ENCODE data around the gene CHID1.

CHID1 gene

DNA sequence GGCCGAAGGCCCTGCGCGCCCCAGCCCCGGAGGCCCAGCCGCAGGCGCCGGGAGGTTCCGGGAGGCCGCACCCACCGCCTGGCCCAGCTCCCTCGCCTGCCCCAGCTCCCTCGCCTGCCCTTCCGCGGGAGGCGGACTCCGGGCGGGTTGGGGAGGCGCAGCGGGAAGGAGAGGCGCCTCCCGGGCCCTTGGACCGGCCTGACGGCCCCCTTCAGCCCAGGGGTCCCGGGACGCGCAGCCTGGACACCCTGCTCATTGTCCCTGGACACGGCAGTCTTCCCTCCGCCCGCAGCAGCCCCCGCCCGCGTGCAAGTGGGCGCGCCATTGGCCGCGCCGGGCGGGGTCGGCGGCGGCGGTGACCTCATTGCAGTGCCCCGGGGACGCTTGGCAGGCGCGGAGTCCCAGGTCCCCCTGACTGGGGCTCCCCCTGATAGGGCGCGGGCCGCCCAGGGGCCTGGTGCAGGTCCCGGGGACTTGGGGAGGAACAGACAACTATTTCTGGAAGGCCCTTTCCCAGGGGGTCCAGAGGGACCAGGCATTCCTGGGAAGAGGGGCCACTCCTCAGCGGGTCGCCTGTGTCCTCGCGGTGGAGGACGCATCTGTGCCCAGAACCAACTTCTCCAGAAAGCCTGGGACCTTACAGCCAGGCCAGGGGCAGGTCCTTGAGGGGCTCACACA is 77.4 kb downstream of the CHID1 start:
- Histone ChIP-seq H3K4me1 (ENCODE audit: control insufficient read depth in 1 of 2, insufficient read depth in 1 of 2, low read depth in 1 of 2, low read length in 1 of 2) (peaks cover 56 to 69% of the 10 kb centered on the region in 2 experiments), H3K9me3 (no peaks in the 10 kb centered on the region), H3K36me3 (peaks cover 22% of the 10 kb centered on the region), H3K27me3 (peaks cover 65% of the 10 kb centered on the region), H3K4me3 (ENCODE audit: low read depth in 1 of 2, low read length in 1 of 2) (peak overlapping the region; percentile 55 to 60), H3K27ac (peak overlapping the region; percentile 29)
- TF ChIP-seq, protein P1, sequence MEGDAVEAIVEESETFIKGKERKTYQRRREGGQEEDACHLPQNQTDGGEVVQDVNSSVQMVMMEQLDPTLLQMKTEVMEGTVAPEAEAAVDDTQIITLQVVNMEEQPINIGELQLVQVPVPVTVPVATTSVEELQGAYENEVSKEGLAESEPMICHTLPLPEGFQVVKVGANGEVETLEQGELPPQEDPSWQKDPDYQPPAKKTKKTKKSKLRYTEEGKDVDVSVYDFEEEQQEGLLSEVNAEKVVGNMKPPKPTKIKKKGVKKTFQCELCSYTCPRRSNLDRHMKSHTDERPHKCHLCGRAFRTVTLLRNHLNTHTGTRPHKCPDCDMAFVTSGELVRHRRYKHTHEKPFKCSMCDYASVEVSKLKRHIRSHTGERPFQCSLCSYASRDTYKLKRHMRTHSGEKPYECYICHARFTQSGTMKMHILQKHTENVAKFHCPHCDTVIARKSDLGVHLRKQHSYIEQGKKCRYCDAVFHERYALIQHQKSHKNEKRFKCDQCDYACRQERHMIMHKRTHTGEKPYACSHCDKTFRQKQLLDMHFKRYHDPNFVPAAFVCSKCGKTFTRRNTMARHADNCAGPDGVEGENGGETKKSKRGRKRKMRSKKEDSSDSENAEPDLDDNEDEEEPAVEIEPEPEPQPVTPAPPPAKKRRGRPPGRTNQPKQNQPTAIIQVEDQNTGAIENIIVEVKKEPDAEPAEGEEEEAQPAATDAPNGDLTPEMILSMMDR (IDR thresholded peaks at IDR 0.05) = no peak

DNA sequence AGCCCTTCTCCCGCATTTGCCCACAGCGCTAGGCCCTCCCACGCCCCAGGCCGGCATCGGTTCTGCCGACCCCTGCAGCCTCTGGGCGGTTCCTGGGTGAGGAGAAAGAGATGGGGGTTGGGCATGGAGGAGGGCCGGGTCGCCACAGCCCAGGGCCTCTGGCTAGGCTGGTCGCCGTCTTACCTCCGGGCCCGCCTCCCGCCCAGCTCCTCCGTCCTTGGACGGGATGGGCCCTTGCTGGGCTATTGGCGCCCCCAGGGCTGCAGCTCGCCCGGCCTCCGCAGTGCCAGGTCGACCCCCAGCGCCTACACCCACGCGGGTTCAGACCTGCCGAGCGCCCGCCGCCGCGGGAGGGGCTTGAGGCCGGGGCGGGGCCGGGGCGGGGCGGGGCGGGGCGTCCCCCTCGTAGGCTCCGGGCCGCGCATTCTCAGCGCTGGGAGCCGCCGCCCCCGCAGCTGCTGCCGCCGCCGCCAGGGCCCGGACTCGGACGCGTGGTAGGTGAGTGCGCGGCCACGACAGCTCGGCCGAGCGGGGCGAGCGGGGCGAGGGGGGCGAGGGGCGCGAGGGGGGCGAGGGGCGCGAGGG is 78.0 kb downstream of the CHID1 start, which contains the start of gene CD151:
Gene CD151, plus strand, starts transcription at position 424 of the 585 bp plus-strand sequence. CDS start 3,118 bp downstream, outside the sequence.
- Histone ChIP-seq H3K9me3 (no peaks in the 10 kb centered on the region), H3K27ac (peak within 1 kb of the TSS; percentile 29), H3K4me1 (ENCODE audit: control insufficient read depth in 1 of 2, insufficient read depth in 1 of 2, low read depth in 1 of 2, low read length in 1 of 2) (peaks cover 63 to 75% of the 10 kb centered on the region in 2 experiments), H3K4me3 (ENCODE audit: low read depth in 1 of 2, low read length in 1 of 2) (peak within 1 kb of the TSS; percentile 55 to 80), H3K36me3 (peaks cover 16% of the 10 kb centered on the region), H3K27me3 (peaks cover 65% of the 10 kb centered on the region)
- TF ChIP-seq, protein P1 (IDR thresholded peaks at IDR 0.05) = no peak

DNA sequence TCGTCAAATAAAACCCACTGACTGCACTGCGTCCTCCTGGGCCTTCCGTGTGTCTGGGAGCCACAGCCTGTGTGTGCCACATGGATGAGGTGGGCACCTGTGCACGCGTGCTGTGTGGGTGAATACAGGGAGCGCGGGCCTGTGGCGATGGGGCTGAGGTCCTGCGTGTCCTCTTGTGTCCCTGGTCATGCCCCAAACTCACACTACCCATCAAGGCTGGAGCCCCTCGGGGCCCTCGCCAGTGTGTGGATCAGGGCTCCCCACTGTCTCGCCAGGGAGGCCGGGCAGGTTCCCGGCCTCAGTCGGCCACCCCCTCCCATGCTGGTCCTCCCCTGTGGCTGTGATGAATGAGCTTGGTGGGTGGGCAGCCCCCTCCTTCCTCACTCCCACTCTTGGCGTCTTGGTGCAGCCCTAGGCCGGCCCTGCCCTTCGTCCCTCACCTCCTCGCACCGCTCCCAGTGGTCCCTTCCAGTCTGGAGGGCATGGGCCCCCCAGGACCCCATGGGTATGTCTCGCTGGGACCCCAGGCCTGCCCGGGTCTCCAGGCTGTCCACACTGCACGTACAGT is 78.6 kb downstream of the CHID1 start:
- peak overlapping the region; percentile 52 to 80 for H3K4me3 ChIP-seq (ENCODE audit: low read depth in 1 of 2, low read length in 1 of 2)
- H3K27me3 ChIP-seq = peaks cover 65% of the 10 kb centered on the region
- H3K27ac ChIP-seq = no peak overlapping the region

DNA sequence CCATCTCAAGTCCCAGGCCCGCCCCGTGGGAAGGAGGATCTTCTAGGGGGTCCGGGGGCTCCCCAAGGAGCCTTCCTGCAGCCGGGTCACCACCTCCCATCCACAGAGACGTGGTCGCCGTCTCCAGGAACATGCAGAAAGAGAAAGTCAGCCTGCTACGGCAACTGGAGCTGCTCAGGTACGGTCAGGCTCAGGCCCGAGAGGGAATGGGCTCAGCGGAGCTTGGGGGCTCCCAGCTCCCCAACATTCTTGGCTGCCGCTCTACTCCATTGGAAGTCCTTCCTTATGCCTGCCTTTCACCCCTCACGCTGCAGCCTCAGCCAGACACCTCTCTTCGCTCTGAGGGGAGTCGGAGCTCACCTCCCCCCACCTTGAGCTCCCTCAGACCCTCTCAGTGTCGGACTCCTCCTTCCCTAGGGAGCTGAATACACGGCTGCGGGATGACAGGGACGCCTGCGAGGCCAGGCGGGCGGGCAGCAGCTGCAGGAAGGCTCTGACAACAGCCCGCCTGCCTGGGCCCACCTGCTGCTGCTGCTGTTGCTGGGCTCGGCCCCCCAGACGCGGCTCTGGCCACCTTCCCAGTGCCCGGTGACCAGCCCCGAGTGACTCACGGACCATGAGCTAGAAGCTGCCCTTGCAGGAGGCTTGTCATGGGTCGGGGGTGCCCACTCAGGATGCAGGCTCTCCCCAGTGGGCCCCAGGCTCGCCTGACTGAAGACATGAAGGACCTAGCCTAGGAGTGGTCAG is 79.3 kb downstream of the CHID1 start:
- H3K4me3 ChIP-seq (ENCODE audit: low read depth in 1 of 2, low read length in 1 of 2) = peak overlapping the region; percentile 47 to 80
- H3K27me3 ChIP-seq = peaks cover 65% of the 10 kb centered on the region
- peaks cover 2% of the 10 kb centered on the region for H3K36me3 ChIP-seq
- TF ChIP-seq, protein P1 (IDR thresholded peaks at IDR 0.05) = no peak
- peaks cover 72 to 88% of the 10 kb centered on the region in 2 experiments for H3K4me1 ChIP-seq (ENCODE audit: control insufficient read depth in 1 of 2, insufficient read depth in 1 of 2, low read depth in 1 of 2, low read length in 1 of 2)
- no peak overlapping the region for H3K27ac ChIP-seq
- H3K9me3 ChIP-seq = no peaks in the 10 kb centered on the region

More for the DNA sequence above, 78.6 kb downstream of the CHID1 start:
- TF ChIP-seq, protein P1 (IDR thresholded peaks at IDR 0.05) = no peak
- H3K9me3 ChIP-seq = no peaks in the 10 kb centered on the region
- H3K4me1 ChIP-seq (ENCODE audit: control insufficient read depth in 1 of 2, insufficient read depth in 1 of 2, low read depth in 1 of 2, low read length in 1 of 2) = peaks cover 66 to 81% of the 10 kb centered on the region in 2 experiments
- H3K36me3 ChIP-seq = peaks cover 10% of the 10 kb centered on the region

DNA sequence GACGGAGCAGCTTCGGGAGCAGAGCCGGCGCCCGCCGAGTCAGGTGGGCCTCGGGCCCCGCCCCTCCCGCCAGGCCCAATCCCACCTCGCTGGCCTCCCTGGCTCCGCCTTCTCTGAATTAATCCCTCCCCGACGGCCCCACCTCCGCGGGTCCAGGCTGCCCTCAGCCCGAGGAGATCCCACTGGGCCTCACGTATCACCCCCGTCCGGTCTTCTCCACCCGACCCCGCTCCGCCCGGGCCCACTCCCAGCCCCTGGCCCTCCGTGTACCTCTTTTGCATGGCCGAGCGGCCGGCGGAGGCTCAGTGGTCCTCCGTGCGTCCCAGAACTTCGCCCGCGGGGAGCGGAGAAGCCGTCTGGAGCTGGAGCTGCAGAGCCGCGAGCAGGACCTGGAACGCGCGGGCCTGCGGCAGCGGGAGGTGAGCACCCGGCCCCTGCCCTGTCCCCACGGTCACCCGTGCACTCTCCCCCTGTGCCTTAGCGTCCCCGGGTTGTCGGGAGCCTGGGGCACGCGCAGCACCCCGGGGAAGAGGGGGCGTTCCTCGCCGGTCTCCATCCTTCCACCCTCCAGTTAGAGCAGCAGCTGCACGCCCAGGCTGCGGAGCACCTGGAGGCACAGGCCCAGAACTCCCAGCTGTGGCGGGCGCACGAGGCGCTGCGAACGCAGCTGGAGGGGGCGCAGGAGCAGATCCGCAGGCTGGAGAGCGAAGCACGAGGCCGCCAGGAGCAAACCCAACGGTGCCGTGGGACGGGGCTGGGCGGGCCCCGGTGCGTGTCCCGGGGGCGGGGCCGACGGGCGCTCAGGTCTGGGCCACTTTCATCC is 80.1 kb downstream of the CHID1 start:
- Histone ChIP-seq H3K9me3 (no peaks in the 10 kb centered on the region), H3K4me3 (ENCODE audit: low read depth in 1 of 2, low read length in 1 of 2) (peak overlapping the region; percentile 47 to 80), H3K27ac (no peak overlapping the region), H3K27me3 (peaks cover 65% of the 10 kb centered on the region), H3K4me1 (ENCODE audit: control insufficient read depth in 1 of 2, insufficient read depth in 1 of 2, low read depth in 1 of 2, low read length in 1 of 2) (peaks cover 80 to 96% of the 10 kb centered on the region in 2 experiments), H3K36me3 (peaks cover 6% of the 10 kb centered on the region)
- TF ChIP-seq, protein P1 (IDR thresholded peaks at IDR 0.05) = no peak
